B cell (primary cell): ENCODE results near the gene LMBRD1. TPM values are rescaled to one million over a fixed set of nuclear protein-coding genes. Genes with fewer than 3 reads are reported as not detected.

Experiments used
- ATAC-seq: fragments of 200-7000 bp; cut with Tn5 transposase; one replicate; pipeline ENCODE4 v1.10.0; 2021; ENCODE audit warnings: low read depth, mild to moderate bottlenecking, moderate number of reproducible peaks, moderate library complexity
- CTCF ChIA-PET: fragments of 350-600 bp; sonication (Branson Sonifier 250); formaldehyde crosslinking; loops from one replicate; lab custom pipeline; 2021; ENCODE audit warnings: antibody characterized with exemption, inconsistent platforms; lab: Charles Lee
- POLR2A ChIA-PET: fragments of 350-600 bp; sonication (Branson Sonifier 250); formaldehyde crosslinking; loops from one replicate; lab custom pipeline; 2021; ENCODE audit warnings: antibody characterized with exemption; lab: Charles Lee
- DNase-seq: peaks from one replicate; pipeline ENCODE4 v3.0.0; 2013
- H2AFZ ChIP-seq: 2 replicates; pipeline ENCODE4 v1.6.1; 2012; ENCODE audit warnings: mild to moderate bottlenecking, low read depth, low read length; ENCODE audit not compliant: insufficient read depth, poor library complexity, severe bottlenecking
- H3K27ac ChIP-seq, 2 donors: 1 replicate in 1 of 2; 2 replicates in 1 of 2; pipeline ENCODE4 v1.5.1; 2012 to 2013; ENCODE audit warnings: low read length in 2 of 2, mild to moderate bottlenecking in 2 of 2, moderate library complexity in 1 of 2
- H3K27me3 ChIP-seq, 4 experiments: fragments of 200-600 bp in 1 of 4; sonication (generic) in 1 of 4; replicated peaks in 1 of 4; 1 replicate in 2 of 4; 2 replicates in 2 of 4; pipeline versions ENCODE4 v1.6.1 to v1.7.0; 2013 to 2016; ENCODE audit warnings: low read length in 3 of 4, mild to moderate bottlenecking in 2 of 4, mixed read lengths in 1 of 4, moderate library complexity in 1 of 4; ENCODE audit not compliant: insufficient read depth in 4 of 4, control insufficient read depth in 3 of 4; ENCODE audit errors: control extremely low read depth in 1 of 4
- H3K36me3 ChIP-seq, 2 experiments: replicated peaks in 1 of 2; 1 replicate in 1 of 2; 2 replicates in 1 of 2; pipeline versions ENCODE4 v1.6.1 to v1.7.1; 2013; ENCODE audit warnings: low read length in 1 of 2; ENCODE audit not compliant: insufficient read depth in 2 of 2, control insufficient read depth in 1 of 2; ENCODE audit errors: control extremely low read depth in 1 of 2, extremely low read depth in 1 of 2
- H3K4me1 ChIP-seq, 2 donors: fragments of 200-600 bp in 1 of 2; sonication (generic) in 1 of 2; 1 replicate in 1 of 2; 2 replicates in 1 of 2; pipeline versions ENCODE4 v1.5.1 to v1.6.1; 2013 to 2017; ENCODE audit warnings: low read length in 2 of 2; ENCODE audit not compliant: control insufficient read depth in 2 of 2, insufficient read depth in 2 of 2
- H3K4me2 ChIP-seq: replicated peaks from 2 replicates; pipeline ENCODE3; 2012; ENCODE audit warnings: mild to moderate bottlenecking, low read depth, low read length; ENCODE audit not compliant: poor library complexity, severe bottlenecking
- H3K4me3 ChIP-seq, 5 experiments: fragments of 200-600 bp in 1 of 5; sonication (generic) in 1 of 5; 1 replicate in 3 of 5; 2 replicates in 2 of 5; pipeline versions ENCODE4 v1.5.1 to v1.7.0; 2011 to 2016; ENCODE audit warnings: low read length in 4 of 5, mild to moderate bottlenecking in 4 of 5, low read depth in 2 of 5, control low read depth in 1 of 5, moderate library complexity in 1 of 5; ENCODE audit not compliant: insufficient read depth in 1 of 5; ENCODE audit errors: control extremely low read depth in 1 of 5, extremely low read depth in 1 of 5
- H3K79me2 ChIP-seq: fragments of 200-600 bp; sonication (generic); one replicate; pipeline ENCODE4 v1.6.0; 2016; ENCODE audit warnings: low read length; ENCODE audit not compliant: control insufficient read depth, insufficient read depth
- H3K9ac ChIP-seq: fragments of 200-600 bp; sonication (generic); 2 replicates; pipeline ENCODE4 v1.6.1; 2017; ENCODE audit warnings: mild to moderate bottlenecking, low read length, moderate library complexity
- H3K9me3 ChIP-seq, 3 donors: one replicate each; pipeline versions ENCODE4 v1.6.1 to v1.7.1; 2013; ENCODE audit warnings: low read length in 2 of 3; ENCODE audit not compliant: control insufficient read depth in 2 of 3, insufficient read depth in 1 of 3; ENCODE audit errors: control extremely low read depth in 1 of 3
- H4K20me1 ChIP-seq: 2 replicates; pipeline ENCODE4 v1.6.0; 2012; ENCODE audit warnings: mild to moderate bottlenecking, low read length; ENCODE audit not compliant: insufficient read depth, control insufficient read depth, poor library complexity, severe bottlenecking
- H3K27ac Mint-ChIP-seq: one replicate; pipeline ENCODE4 v1.8.0; 2021; ENCODE audit warnings: mixed read lengths
- H3K27me3 Mint-ChIP-seq: one replicate; pipeline ENCODE4 v1.8.0; 2021; ENCODE audit warnings: mixed read lengths
- H3K4me1 Mint-ChIP-seq: one replicate; pipeline ENCODE4 v1.8.0; 2021; ENCODE audit warnings: mixed read lengths
- H3K4me3 Mint-ChIP-seq: one replicate; pipeline ENCODE4 v1.8.0; 2021; ENCODE audit warnings: mixed read lengths
- H3K9me3 Mint-ChIP-seq: one replicate; pipeline ENCODE4 v1.8.0; 2022; ENCODE audit warnings: mixed read lengths; ENCODE audit not compliant: insufficient read depth
- CTCF ChIP-seq: fragments of 200-600 bp; IDR thresholded peaks from one replicate; pipeline ENCODE4 v1.8.0; 2022; ENCODE audit warnings: antibody characterized with exemption, mild to moderate bottlenecking
- EZH2 ChIP-seq: IDR thresholded peaks from 2 replicates; pipeline ENCODE4 v1.6.1; 2012; ENCODE audit warnings: borderline replicate concordance, low read depth, mild to moderate bottlenecking, moderate library complexity, low read length; ENCODE audit not compliant: insufficient read depth, poor library complexity, severe bottlenecking
- WGBS: methylation state at CpG from one replicate; pipeline ENCODE4 v1.1.5; 2013; ENCODE audit warnings: missing lambda C conversion rate; ENCODE audit not compliant: insufficient coverage; 5-methylcytosine and 5-hydroxymethylcytosine counted together
- intact Hi-C: fragments of 100-400 bp; cut with micrococcal nuclease; formaldehyde crosslinking; loops from one replicate; pipeline ENCODE4 v1.10.0; 2022
- polyA plus RNA-seq: library from polyadenylated mRNA; depleted of rRNA; stranded (reverse); fragments of >200 nt; gene quantifications from 2 replicates; pipeline ENCODE4 v1.2.3, GENCODE V29; 2012
- total RNA-seq, 2 donors: library from RNA; stranded (reverse); fragments of 120-200 nt in 1 of 2; gene quantifications; 1 replicate in 1 of 2; 2 replicates in 1 of 2; pipeline versions ENCODE4 v1.2.3 to v1.2.4, GENCODE V29; 2013 to 2022

LMBRD1 gene
- total and polyA plus RNA-seq, 2 donors (not counting 1 experiment from before 2014, with no cell fraction given), result 33.7 to 99.0 TPM

DNA sequence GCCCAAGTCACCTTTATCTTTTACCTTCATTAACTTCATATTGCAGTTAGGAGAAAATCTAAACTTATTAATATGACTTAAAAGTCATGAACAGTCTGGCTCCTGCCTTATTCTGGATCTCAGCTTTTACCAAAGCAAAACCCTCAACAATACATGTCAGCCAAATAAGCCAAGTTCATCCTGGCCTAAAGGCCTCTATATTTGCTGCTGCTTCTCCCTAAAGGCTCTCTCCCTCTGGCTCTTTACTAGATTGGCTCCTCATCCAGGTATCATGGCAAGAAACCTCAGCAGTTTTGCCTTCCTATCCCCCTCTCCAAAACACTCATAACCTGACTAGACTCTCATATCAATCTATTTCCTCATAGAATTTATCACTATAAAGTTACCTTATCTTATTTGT is 11.1 kb downstream of the LMBRD1 start:
- no peak overlapping the region for H2AFZ ChIP-seq
- no peak overlapping the region for H3K4me2 ChIP-seq
- no peak overlapping the region for H3K4me3 ChIP-seq
- Mint-ChIP-seq H3K27ac (no peak overlapping the region), H3K27me3 (no peaks in the 10 kb centered on the region), H3K9me3 (no peaks in the 10 kb centered on the region), H3K4me3 (peak overlapping the region; percentile 53), H3K4me1 (peaks cover 57% of the 10 kb centered on the region)
- H3K9me3 ChIP-seq, result no peaks in the 10 kb centered on the region
- H3K27ac ChIP-seq, result no peak overlapping the region
- intact Hi-C loops, result no loop called here
- peaks cover 47 to 59% of the 10 kb centered on the region in 2 donors for H3K4me1 ChIP-seq
- TF ChIP-seq CTCF, result no peak
- TF ChIP-seq EZH2, result no peak
- ChIA-PET CTCF (interaction anchor here (0.8 to 1.0 kb wide), 3 partner anchors 28 to 60 kb away, joined by 3 read pairs; no protein-coding TSS in a partner anchor), POLR2A (no interaction called here)
- no peak overlapping the region for H3K9ac ChIP-seq
- no peaks in the 10 kb centered on the region for H3K27me3 ChIP-seq
- no peak for DNase-seq
- no peak for ATAC-seq
- peaks cover 8 to 53% of the 10 kb centered on the region in 2 experiments for H3K36me3 ChIP-seq
- H3K79me2 ChIP-seq, result peaks cover 99% of the 10 kb centered on the region
- H4K20me1 ChIP-seq, result peaks cover 53% of the 10 kb centered on the region

DNA sequence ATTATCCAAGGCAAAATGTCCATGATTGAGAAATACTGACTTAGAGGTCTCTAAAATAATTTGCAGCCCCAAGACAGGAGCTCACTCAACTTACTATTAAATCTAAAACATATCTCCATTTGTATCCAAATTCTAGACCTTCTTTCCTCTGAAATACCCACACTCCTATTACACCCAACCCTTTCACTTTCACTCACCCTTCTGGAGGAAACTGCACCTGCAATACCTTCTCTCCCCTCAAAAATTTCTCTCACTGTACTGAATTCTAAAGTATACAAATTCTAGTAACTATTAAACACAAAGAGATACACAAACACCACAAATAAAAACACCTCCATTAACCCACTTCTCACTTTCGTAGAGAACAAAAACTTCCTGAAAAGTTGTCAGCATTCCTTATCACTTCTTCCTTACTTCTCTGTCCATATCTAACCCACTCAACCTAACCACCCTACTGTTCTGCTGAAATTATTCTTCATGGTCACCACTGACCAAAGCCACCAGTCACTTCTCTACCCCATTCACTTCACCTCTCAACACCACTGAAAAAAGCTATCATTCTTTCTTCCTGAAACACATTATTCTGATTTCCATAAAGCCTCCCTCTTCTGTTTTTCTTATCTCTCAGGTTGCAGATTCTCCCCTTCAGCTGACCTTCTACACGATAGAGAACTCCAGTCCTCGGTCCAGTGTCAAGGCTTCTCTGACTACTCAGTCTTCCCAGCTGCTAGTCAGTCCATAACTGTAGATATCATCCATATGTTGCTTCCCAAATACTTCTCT is 12.0 kb downstream of the LMBRD1 start:
- H3K27me3 ChIP-seq, result no peaks in the 10 kb centered on the region
- H2AFZ ChIP-seq, result no peak overlapping the region
- DNase-seq, result peak; percentile 40
- 61% methylated on average over 3 of the region's 3 CpGs for WGBS
- ChIA-PET POLR2A (interaction anchor here (0.5 kb wide), 1 partner anchor 44 kb away, joined by 3 read pairs; no protein-coding TSS in a partner anchor), CTCF (interaction anchor here (0.8 kb wide), 2 partner anchors 11 to 54 kb away, joined by 3 to 4 read pairs; no protein-coding TSS in a partner anchor)
- H3K79me2 ChIP-seq, result peaks cover 99% of the 10 kb centered on the region
- TF ChIP-seq EZH2, result no peak
- TF ChIP-seq CTCF, result peak; percentile 28
- Mint-ChIP-seq H3K27ac (peak overlapping the region; percentile 54), H3K4me1 (peaks cover 55% of the 10 kb centered on the region), H3K27me3 (no peaks in the 10 kb centered on the region), H3K9me3 (no peaks in the 10 kb centered on the region), H3K4me3 (peak overlapping the region; percentile 53)
- intact Hi-C loops, result no loop called here
- H4K20me1 ChIP-seq, result peaks cover 62% of the 10 kb centered on the region
- peak overlapping the region; percentile 6 for H3K9ac ChIP-seq
- peak overlapping the region in 1 of 5 experiments; percentile 15 for H3K4me3 ChIP-seq
- peaks cover 38 to 53% of the 10 kb centered on the region in 2 donors for H3K4me1 ChIP-seq
- peak overlapping the region in 1 of 2 donors; percentile 31 for H3K27ac ChIP-seq
- H3K4me2 ChIP-seq, result peak overlapping the region; percentile 40
- H3K36me3 ChIP-seq, result peaks cover 5 to 59% of the 10 kb centered on the region in 2 experiments
- no peaks in the 10 kb centered on the region for H3K9me3 ChIP-seq
- peak; percentile 58 for ATAC-seq
